HepG2 (cell line): ENCODE measurements around the gene ZNF821. TPM values are rescaled to one million over a fixed set of nuclear protein-coding genes. Genes with fewer than 3 reads are reported as not detected.

Source experiments
- ATAC-seq: fragments of 200-7000 bp; cut with Tn5 transposase; 3 replicates; pipeline ENCODE4 v1.9.1; 2020; ENCODE audit warnings: mild to moderate bottlenecking, moderate library complexity
- BruUV-seq: library from RNA; stranded (reverse); fragments of 400-500 nt; replicated peaks from 2 replicates; lab custom pipeline; 2021; lab: Mats Ljungman, UMichigan
- CTCF ChIA-PET: fragments of 300-600 bp; formaldehyde crosslinking; extraction: SDS; loops from one replicate; lab custom pipeline; 2021; ENCODE audit warnings: low total read pairs, inconsistent platforms, low intra/inter-chr PET ratio; lab: Yijun Ruan, JAX
- POLR2A ChIA-PET: fragments of 350-600 bp; sonication (Branson Sonifier 250); formaldehyde crosslinking; loops from one replicate; lab custom pipeline; 2020; ENCODE audit warnings: antibody characterized with exemption, inconsistent platforms; lab: Yijun Ruan, JAX
- DNase-seq: peaks from one replicate; pipeline ENCODE4 v3.0.0-alpha.2; 2015; ENCODE audit warnings: low spot score
- FAIRE-seq: peaks from 3 replicates; lab custom pipeline; 2011; peaks lifted over from hg19 to GRCh38; lab: Jason Lieb, UNC
- H2AFZ ChIP-seq: one replicate; pipeline ENCODE4 v1.6.1; 2011; ENCODE audit warnings: low read length, inconsistent platforms
- H3K27ac ChIP-seq: fragments of 300-600 bp; 3 replicates; pipeline ENCODE4 v1.8.0; 2011; ENCODE audit warnings: mixed run types, mild to moderate bottlenecking, mixed read lengths, low read length, inconsistent platforms; ENCODE audit not compliant: insufficient read depth; ENCODE audit errors: extremely low read length
- H3K27me3 ChIP-seq, 2 experiments: fragments of 200-600 bp in 1 of 2; 2 replicates in 1 of 2; 3 replicates in 1 of 2; pipeline versions ENCODE4 v1.6.0 to v1.8.0; 2011; ENCODE audit warnings: low read length in 2 of 2, mild to moderate bottlenecking in 2 of 2, moderate library complexity in 2 of 2, inconsistent platforms in 1 of 2; ENCODE audit not compliant: insufficient read depth in 2 of 2, control insufficient read depth in 1 of 2
- H3K36me3 ChIP-seq, 2 experiments: fragments of 200-600 bp in 1 of 2; replicated peaks in 1 of 2; 2 replicates in 1 of 2; 3 replicates in 1 of 2; pipeline versions ENCODE4 v1.5.1 to v1.8.0; 2011; ENCODE audit warnings: low read length in 2 of 2, inconsistent platforms in 1 of 2; ENCODE audit not compliant: insufficient read depth in 2 of 2, control insufficient read depth in 1 of 2
- H3K4me1 ChIP-seq: 2 replicates; pipeline ENCODE4 v1.5.1; 2012; ENCODE audit warnings: low read length, inconsistent platforms; ENCODE audit not compliant: insufficient read depth
- H3K4me2 ChIP-seq: 2 replicates; pipeline ENCODE4 v1.6.0; 2011; ENCODE audit warnings: low read depth, low read length, inconsistent platforms
- H3K4me3 ChIP-seq, 3 experiments: fragments of 200-600 bp in 1 of 3; sonication (generic), shearing (Covaris generic) in 1 of 3; replicated peaks in 1 of 3; 2 replicates each; pipeline ENCODE4 v1.5.1; 2011 to 2016; ENCODE audit warnings: low read length in 3 of 3, inconsistent platforms in 2 of 3, low read depth in 2 of 3, mild to moderate bottlenecking in 2 of 3, control low read depth in 1 of 3, mixed read lengths in 1 of 3; ENCODE audit not compliant: insufficient read depth in 1 of 3
- H3K79me2 ChIP-seq: one replicate; pipeline ENCODE4 v1.6.1; 2011; ENCODE audit warnings: low read length, inconsistent platforms; ENCODE audit not compliant: insufficient read depth
- H3K9ac ChIP-seq: 2 replicates; pipeline ENCODE4 v1.6.0; 2011; ENCODE audit warnings: mild to moderate bottlenecking, low read depth, low read length, inconsistent platforms; ENCODE audit not compliant: insufficient read depth
- H3K9me3 ChIP-seq: 2 replicates; pipeline ENCODE4 v1.5.1; 2012; ENCODE audit warnings: mild to moderate bottlenecking, low read length
- H4K20me1 ChIP-seq: 2 replicates; pipeline ENCODE4 v1.6.0; 2011; ENCODE audit warnings: inconsistent platforms, mild to moderate bottlenecking, low read length, moderate library complexity; ENCODE audit not compliant: insufficient read depth
- CREB1 ChIP-seq, 2 experiments: fragments of 450-650 bp in 1 of 2; IDR thresholded peaks; 2 replicates each; pipeline ENCODE4 v1.6.1; 2016 to 2017; ENCODE audit warnings: control low read depth in 1 of 2, mild to moderate bottlenecking in 1 of 2, missing compliant biosample characterization in 1 of 2, missing genetic modification characterization in 1 of 2
- EEA1 ChIP-seq: sonication (generic); formaldehyde crosslinking; IDR thresholded peaks from 2 replicates; pipeline ENCODE4 v1.5.1; 2020; ENCODE audit warnings: mild to moderate bottlenecking, missing genetic modification reagents, borderline replicate concordance
- HNF4A ChIP-seq: sonication (generic); formaldehyde crosslinking; IDR thresholded peaks from 2 replicates; pipeline ENCODE4 v1.4.0; 2020; ENCODE audit warnings: missing genetic modification reagents
- JARID2 ChIP-seq: sonication (generic); formaldehyde crosslinking; IDR thresholded peaks from 2 replicates; pipeline ENCODE4 v1.8.1; 2023; ENCODE audit warnings: missing genetic modification reagents, inconsistent platforms; ENCODE audit not compliant: insufficient replicate concordance
- MYNN ChIP-seq: sonication (generic); formaldehyde crosslinking; IDR thresholded peaks from 2 replicates; pipeline ENCODE4 v1.4.0; 2020; ENCODE audit warnings: mild to moderate bottlenecking, low read depth, missing genetic modification reagents
- TBL1XR1 ChIP-seq: fragments of 150-350 bp; IDR thresholded peaks from 2 replicates; pipeline ENCODE4 v1.6.1; 2014; ENCODE audit warnings: borderline replicate concordance, low read length; ENCODE audit not compliant: partially characterized antibody
- U2AF2 ChIP-seq: fragments of 200-400 bp; formaldehyde crosslinking; IDR thresholded peaks from 2 replicates; pipeline ENCODE4 v1.6.1; 2017; ENCODE audit warnings: low read depth, mild to moderate bottlenecking, low read length
- ZNF563 ChIP-seq: sonication (generic); formaldehyde crosslinking; IDR thresholded peaks from 2 replicates; pipeline ENCODE4 v1.8.0; 2022; ENCODE audit warnings: mild to moderate bottlenecking, moderate library complexity, missing genetic modification reagents
- ZNF598 ChIP-seq: sonication (generic); formaldehyde crosslinking; IDR thresholded peaks from 2 replicates; pipeline ENCODE4 v1.5.1; 2020; ENCODE audit warnings: mild to moderate bottlenecking, missing genetic modification reagents, borderline replicate concordance
- ZNF790 ChIP-seq: sonication (generic); formaldehyde crosslinking; IDR thresholded peaks from 2 replicates; pipeline ENCODE4 v1.8.0; 2022; ENCODE audit warnings: missing genetic modification reagents, mild to moderate bottlenecking, borderline replicate concordance
- WGBS: methylation state at CpG from one replicate; pipeline ENCODE4 v1.1.6; 2017; ENCODE audit warnings: low lambda C conversion rate; 5-methylcytosine and 5-hydroxymethylcytosine counted together
- in situ Hi-C: cut with HindIII; loops from 2 replicates; pipeline ENCODE4 v1.10.0; 2017; ENCODE audit warnings: low pct_unique_long_range_greater_than_20kb; ENCODE audit not compliant: extremely low pct_ligation_motif_present
- intact Hi-C: fragments of 100-400 bp; cut with micrococcal nuclease; formaldehyde crosslinking; loops from one replicate; pipeline ENCODE4 v1.10.0; 2022; ENCODE audit not compliant: unreplicated experiment
- polyA plus RNA-seq, 8 experiments: library from polyadenylated mRNA; depleted of rRNA in 3 of 8; stranded (reverse) in 7 of 8; unstranded in 1 of 8; fragments of >200 nt; fragmentation: Illumina TruSeq in 4 of 8; extraction: Trizol in 4 of 8; gene quantifications; 2 replicates each; pipeline versions ENCODE4 v1.2.1 to v1.2.3, GENCODE V29; 2011 to 2016; ENCODE audit warnings: low read depth in 4 of 8, missing spikeins in 1 of 8, mixed read lengths in 1 of 8; ENCODE audit not compliant: insufficient read depth in 1 of 8
- total RNA-seq, 5 experiments: library from RNA; depleted of rRNA; stranded (reverse); fragments of >200 nt; fragmentation: Illumina TruSeq; extraction: Trizol; gene quantifications; 2 replicates each; pipeline ENCODE4 v1.2.3, GENCODE V29; 2016; ENCODE audit warnings: low read depth in 1 of 5
- TF ChIP-seq, protein P1 (sequence below): sonication (generic); formaldehyde crosslinking; IDR thresholded peaks from 2 replicates; pipeline ENCODE4 v1.4.0; 2020; ENCODE audit warnings: missing genetic modification reagents
- TF ChIP-seq, protein P2 (sequence below): sonication (generic); formaldehyde crosslinking; conservative IDR thresholded peaks from 2 replicates; pipeline ENCODE4 v1.4.0; 2020; ENCODE audit warnings: mild to moderate bottlenecking, missing genetic modification reagents, moderate library complexity
- TF ChIP-seq, protein P3 (sequence below): sonication (generic); formaldehyde crosslinking; IDR thresholded peaks from 2 replicates; pipeline ENCODE4 v1.5.0; 2020; ENCODE audit warnings: mild to moderate bottlenecking, missing genetic modification reagents

ZNF821 gene
- total and polyA plus RNA-seq, 2 of the 13 experiments (the other 11 are each of a cell fraction or from before 2014, with no cell fraction given), result 7.0 to 9.1 TPM

DNA sequence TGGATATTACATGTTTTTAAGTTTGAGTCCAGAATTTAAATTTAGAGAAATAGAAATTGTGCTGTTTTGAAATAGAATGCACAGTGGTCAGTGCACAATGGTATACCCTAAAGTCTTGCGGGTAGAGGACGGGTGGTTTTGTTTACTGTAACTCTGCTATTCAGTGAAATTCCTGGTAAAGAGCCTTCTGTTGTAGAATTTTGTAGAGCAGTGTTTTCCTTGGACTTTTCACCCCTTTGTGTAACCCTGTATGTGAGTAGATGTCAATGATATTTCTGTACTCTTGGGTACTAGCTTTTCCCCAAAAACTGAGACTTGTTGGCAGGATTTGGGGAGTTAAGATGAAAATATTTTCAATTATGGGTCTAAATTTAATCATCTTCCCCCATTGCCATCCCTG lies 30.8 kb upstream of the ZNF821 start (continued):
- TF ChIP-seq HNF4A, result peak; percentile 48
- no peak for TF ChIP-seq MYNN (CRISPR knock-in tag)
- TF ChIP-seq, protein P1, sequence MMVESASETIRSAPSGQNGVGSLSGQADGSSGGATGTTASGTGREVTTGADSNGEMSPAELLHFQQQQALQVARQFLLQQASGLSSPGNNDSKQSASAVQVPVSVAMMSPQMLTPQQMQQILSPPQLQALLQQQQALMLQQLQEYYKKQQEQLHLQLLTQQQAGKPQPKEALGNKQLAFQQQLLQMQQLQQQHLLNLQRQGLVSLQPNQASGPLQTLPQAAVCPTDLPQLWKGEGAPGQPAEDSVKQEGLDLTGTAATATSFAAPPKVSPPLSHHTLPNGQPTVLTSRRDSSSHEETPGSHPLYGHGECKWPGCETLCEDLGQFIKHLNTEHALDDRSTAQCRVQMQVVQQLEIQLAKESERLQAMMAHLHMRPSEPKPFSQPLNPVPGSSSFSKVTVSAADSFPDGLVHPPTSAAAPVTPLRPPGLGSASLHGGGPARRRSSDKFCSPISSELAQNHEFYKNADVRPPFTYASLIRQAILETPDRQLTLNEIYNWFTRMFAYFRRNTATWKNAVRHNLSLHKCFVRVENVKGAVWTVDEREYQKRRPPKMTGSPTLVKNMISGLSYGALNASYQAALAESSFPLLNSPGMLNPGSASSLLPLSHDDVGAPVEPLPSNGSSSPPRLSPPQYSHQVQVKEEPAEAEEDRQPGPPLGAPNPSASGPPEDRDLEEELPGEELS (CRISPR knock-in tag), result 0 out of 2 replicates have a peak, but pooled peaks have one; percentile 20
- TF ChIP-seq ZNF598 (CRISPR knock-in tag), result no peak
- TF ChIP-seq CREB1 (IDR thresholded peaks at IDR 0.05), result no peak
- no peak for TF ChIP-seq CREB1 (CRISPR knock-in tag; IDR thresholded peaks at IDR 0.05)
- no peak for TF ChIP-seq U2AF2
- TF ChIP-seq ZNF790, result no peak
- no peak for TF ChIP-seq ZNF563 (CRISPR knock-in tag)

DNA sequence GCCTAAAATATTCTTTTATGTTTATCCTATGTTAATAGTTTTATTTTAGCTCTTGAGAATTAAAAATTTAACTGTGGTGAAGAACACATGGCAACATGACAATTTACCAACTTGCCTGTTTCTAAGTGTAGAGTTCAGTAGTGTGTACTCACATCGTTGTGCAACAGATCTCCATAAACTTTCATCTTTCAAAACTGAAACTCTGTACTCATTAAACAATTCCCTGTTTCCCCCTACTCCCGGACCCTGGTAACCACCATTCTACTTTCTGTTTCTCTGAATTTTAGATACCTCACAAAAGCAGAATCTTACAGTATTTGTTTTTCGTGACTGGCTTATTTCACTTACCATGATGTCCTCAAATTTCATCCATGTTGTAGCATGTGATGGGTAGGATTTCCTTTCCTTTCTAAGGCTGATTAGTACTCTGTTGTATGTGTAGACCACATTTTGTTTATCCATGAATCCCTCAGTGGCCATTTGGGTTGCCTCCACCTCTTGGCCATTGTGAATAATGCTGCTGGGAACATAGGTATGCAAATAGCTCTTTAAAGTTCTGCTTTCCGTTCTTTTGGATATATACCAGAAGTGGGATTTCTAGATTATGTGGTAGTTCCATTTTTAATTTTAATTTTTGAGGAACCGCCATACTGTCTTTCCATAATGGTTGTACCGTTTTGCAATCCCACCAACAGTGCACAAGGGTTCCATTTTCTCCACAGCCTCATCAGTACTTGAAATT lies 28.7 kb upstream of the ZNF821 start:
- FAIRE-seq (no peak), DNase-seq (no peak), ATAC-seq (peak; percentile 12; the same call in 1 of the 3 replicates)
- Histone ChIP-seq H3K9me3 (no peaks in the 10 kb centered on the region), H3K79me2 (peaks cover 99% of the 10 kb centered on the region), H3K4me3 (no peak overlapping the region), H3K9ac (no peak overlapping the region), H3K4me1 (peaks cover 76% of the 10 kb centered on the region), H3K36me3 (peaks cover 8 to 34% of the 10 kb centered on the region in 2 experiments), H3K27ac (no peak overlapping the region), H2AFZ (no peak overlapping the region), H3K4me2 (no peak overlapping the region), H4K20me1 (peaks cover 98% of the 10 kb centered on the region), H3K27me3 (no peaks in the 10 kb centered on the region)
- BruUV-seq, result no TSS peak
- POLR2A ChIA-PET, result interaction anchor here (2.6 kb wide), 1 partner anchor 17 kb away, joined by 9 read pairs; the partner anchor contains the start of gene IST1
- CTCF ChIA-PET, result no interaction called here
- in situ Hi-C loops (no loop called here), intact Hi-C loops (no loop called here)
- 76% methylated on average over 6 of the region's 6 CpGs for WGBS
- TF ChIP-seq, protein P2, sequence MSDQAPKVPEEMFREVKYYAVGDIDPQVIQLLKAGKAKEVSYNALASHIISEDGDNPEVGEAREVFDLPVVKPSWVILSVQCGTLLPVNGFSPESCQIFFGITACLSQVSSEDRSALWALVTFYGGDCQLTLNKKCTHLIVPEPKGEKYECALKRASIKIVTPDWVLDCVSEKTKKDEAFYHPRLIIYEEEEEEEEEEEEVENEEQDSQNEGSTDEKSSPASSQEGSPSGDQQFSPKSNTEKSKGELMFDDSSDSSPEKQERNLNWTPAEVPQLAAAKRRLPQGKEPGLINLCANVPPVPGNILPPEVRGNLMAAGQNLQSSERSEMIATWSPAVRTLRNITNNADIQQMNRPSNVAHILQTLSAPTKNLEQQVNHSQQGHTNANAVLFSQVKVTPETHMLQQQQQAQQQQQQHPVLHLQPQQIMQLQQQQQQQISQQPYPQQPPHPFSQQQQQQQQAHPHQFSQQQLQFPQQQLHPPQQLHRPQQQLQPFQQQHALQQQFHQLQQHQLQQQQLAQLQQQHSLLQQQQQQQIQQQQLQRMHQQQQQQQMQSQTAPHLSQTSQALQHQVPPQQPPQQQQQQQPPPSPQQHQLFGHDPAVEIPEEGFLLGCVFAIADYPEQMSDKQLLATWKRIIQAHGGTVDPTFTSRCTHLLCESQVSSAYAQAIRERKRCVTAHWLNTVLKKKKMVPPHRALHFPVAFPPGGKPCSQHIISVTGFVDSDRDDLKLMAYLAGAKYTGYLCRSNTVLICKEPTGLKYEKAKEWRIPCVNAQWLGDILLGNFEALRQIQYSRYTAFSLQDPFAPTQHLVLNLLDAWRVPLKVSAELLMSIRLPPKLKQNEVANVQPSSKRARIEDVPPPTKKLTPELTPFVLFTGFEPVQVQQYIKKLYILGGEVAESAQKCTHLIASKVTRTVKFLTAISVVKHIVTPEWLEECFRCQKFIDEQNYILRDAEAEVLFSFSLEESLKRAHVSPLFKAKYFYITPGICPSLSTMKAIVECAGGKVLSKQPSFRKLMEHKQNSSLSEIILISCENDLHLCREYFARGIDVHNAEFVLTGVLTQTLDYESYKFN, result 0 out of 2 replicates have a peak, but pooled peaks have one; percentile 19
- TF ChIP-seq, protein P3, sequence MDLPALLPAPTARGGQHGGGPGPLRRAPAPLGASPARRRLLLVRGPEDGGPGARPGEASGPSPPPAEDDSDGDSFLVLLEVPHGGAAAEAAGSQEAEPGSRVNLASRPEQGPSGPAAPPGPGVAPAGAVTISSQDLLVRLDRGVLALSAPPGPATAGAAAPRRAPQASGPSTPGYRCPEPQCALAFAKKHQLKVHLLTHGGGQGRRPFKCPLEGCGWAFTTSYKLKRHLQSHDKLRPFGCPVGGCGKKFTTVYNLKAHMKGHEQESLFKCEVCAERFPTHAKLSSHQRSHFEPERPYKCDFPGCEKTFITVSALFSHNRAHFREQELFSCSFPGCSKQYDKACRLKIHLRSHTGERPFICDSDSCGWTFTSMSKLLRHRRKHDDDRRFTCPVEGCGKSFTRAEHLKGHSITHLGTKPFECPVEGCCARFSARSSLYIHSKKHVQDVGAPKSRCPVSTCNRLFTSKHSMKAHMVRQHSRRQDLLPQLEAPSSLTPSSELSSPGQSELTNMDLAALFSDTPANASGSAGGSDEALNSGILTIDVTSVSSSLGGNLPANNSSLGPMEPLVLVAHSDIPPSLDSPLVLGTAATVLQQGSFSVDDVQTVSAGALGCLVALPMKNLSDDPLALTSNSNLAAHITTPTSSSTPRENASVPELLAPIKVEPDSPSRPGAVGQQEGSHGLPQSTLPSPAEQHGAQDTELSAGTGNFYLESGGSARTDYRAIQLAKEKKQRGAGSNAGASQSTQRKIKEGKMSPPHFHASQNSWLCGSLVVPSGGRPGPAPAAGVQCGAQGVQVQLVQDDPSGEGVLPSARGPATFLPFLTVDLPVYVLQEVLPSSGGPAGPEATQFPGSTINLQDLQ, result no peak
- TF ChIP-seq JARID2 (CRISPR knock-in tag) (no peak), TBL1XR1 (no peak), EEA1 (CRISPR knock-in tag) (no peak)
